Activated CD4-positive, alpha-beta T cell treated with anti-CD3 and anti-CD28 coated beads, Interleukin-2, amount 50 U/mL, for 48 hours (primary cell): ENCODE results near the gene CPA4.

Source experiments
- DNase-seq, 2 experiments: peaks; one replicate each; pipeline ENCODE4 v3.0.0-alpha.2; 2020

CPA4 gene

GRCh38 chr7:130346941-130347340 lies 54.0 kb downstream of the CPA4 start:
- DNase-seq = no peak

- DNase-seq = no peak
Measured at GRCh38 chr7:130349911-130350782, 57.2 kb downstream of the CPA4 start.

- DNase-seq = peak in 1 of 2 experiments; percentile 21
Measured at GRCh38 chr7:130350945-130351790, 58.2 kb downstream of the CPA4 start.

- no peak for DNase-seq
Measured at GRCh38 chr7:130351791-130352090, 58.8 kb downstream of the CPA4 start.

GRCh38 chr7:130352194-130353074 lies 59.5 kb downstream of the CPA4 start:
- DNase-seq = no peak

GRCh38 chr7:130353196-130353595 lies 60.2 kb downstream of the CPA4 start:
- no peak for DNase-seq

- DNase-seq = no peak
Measured at GRCh38 chr7:130356121-130356875, 63.3 kb downstream of the CPA4 start.

GRCh38 chr7:130356876-130357611 lies 64.1 kb downstream of the CPA4 start:
- no peak for DNase-seq

GRCh38 chr7:130358471-130358870 lies 65.5 kb downstream of the CPA4 start:
- no peak for DNase-seq

- no peak for DNase-seq
Measured at GRCh38 chr7:130359276-130359857, 66.4 kb downstream of the CPA4 start.

- DNase-seq = no peak
Measured at GRCh38 chr7:130360518-130360917, 67.6 kb downstream of the CPA4 start.

- DNase-seq = no peak
Measured at GRCh38 chr7:130361681-130362080, 68.7 kb downstream of the CPA4 start.

- DNase-seq = no peak
Measured at GRCh38 chr7:130362251-130362816, 69.4 kb downstream of the CPA4 start.

- peak; percentile 64 to 78 for DNase-seq
Measured at GRCh38 chr7:130363026-130363847, 70.3 kb downstream of the CPA4 start.

- no peak for DNase-seq
Measured at GRCh38 chr7:130364451-130364850, 71.5 kb downstream of the CPA4 start.

GRCh38 chr7:130365088-130365487 lies 72.1 kb downstream of the CPA4 start:
- DNase-seq = no peak

- no peak for DNase-seq
Measured at GRCh38 chr7:130365511-130366441, 72.8 kb downstream of the CPA4 start.

GRCh38 chr7:130366564-130366963 lies 73.6 kb downstream of the CPA4 start:
- DNase-seq = no peak
